Neural cell (in vitro differentiated cells): ENCODE data around the gene LIMS1. TPM values are rescaled to one million over a fixed set of nuclear protein-coding genes. Genes with fewer than 3 reads are reported as not detected.

Experiments
- H2AFZ ChIP-seq: fragments of 200-600, 300-800 bp; sonication (generic), shearing (Covaris generic); 2 replicates; pipeline ENCODE4 v1.6.0; 2014; ENCODE audit warnings: low read depth, mild to moderate bottlenecking, antibody characterized with exemption, low read length, moderate library complexity
- H3F3A ChIP-seq: fragments of 200-600 bp; shearing (Covaris generic); 2 replicates; pipeline ENCODE4 v1.6.1; 2016; ENCODE audit warnings: mild to moderate bottlenecking, moderate library complexity, mixed read lengths, antibody characterized with exemption, low read length; ENCODE audit not compliant: insufficient read depth, poor library complexity, severe bottlenecking
- H3K27ac ChIP-seq: fragments of 200-600, 300-800 bp; sonication (generic), shearing (Covaris generic); 2 replicates; pipeline ENCODE4 v1.5.1; 2014; ENCODE audit warnings: mild to moderate bottlenecking, low read length, moderate library complexity
- H3K27me3 ChIP-seq: fragments of 300-800, 200-600 bp; sonication (generic), shearing (Covaris generic); 2 replicates; pipeline ENCODE4 v1.6.0; 2014; ENCODE audit warnings: mild to moderate bottlenecking, low read depth, low read length, moderate library complexity; ENCODE audit not compliant: insufficient read depth
- H3K36me3 ChIP-seq: fragments of 300-800, 200-600 bp; sonication (generic), shearing (Covaris generic); 2 replicates; pipeline ENCODE4 v1.5.1; 2014; ENCODE audit warnings: mild to moderate bottlenecking, antibody characterized with exemption, low read length, moderate library complexity; ENCODE audit not compliant: insufficient read depth
- H3K4me2 ChIP-seq: fragments of 300-800, 200-600 bp; sonication (generic), shearing (Covaris generic); 2 replicates; pipeline ENCODE4 v1.6.0; 2014; ENCODE audit warnings: mild to moderate bottlenecking, low read length
- H3K4me3 ChIP-seq: fragments of 300-800, 200-600 bp; sonication (generic), shearing (Covaris generic); 2 replicates; pipeline ENCODE4 v1.5.1; 2014; ENCODE audit warnings: mild to moderate bottlenecking, low read length, moderate library complexity
- H3K79me2 ChIP-seq: fragments of 200-600 bp; shearing (Covaris generic); replicated peaks from 2 replicates; pipeline ENCODE4 v1.6.0; 2014; ENCODE audit warnings: mild to moderate bottlenecking, low read length, moderate library complexity; ENCODE audit not compliant: insufficient read depth
- H3K9ac ChIP-seq: fragments of 300-800, 200-600 bp; sonication (generic), shearing (Covaris generic); 2 replicates; pipeline ENCODE4 v1.6.1; 2016; ENCODE audit warnings: mild to moderate bottlenecking, low read length, mixed read lengths
- H3K9me2 ChIP-seq: fragments of 200-600 bp; shearing (Covaris generic); 2 replicates; pipeline ENCODE4 v1.6.1; 2016; ENCODE audit warnings: mild to moderate bottlenecking, low read length, mixed read lengths; ENCODE audit not compliant: insufficient read depth
- H3K9me3 ChIP-seq: fragments of 200-600, 300-800 bp; sonication (generic), shearing (Covaris generic); 2 replicates; pipeline ENCODE4 v1.6.1; 2016; ENCODE audit warnings: mild to moderate bottlenecking, mixed run types, low read length, moderate library complexity, mixed read lengths
- H4K20me1 ChIP-seq: fragments of 200-600 bp; shearing (Covaris generic); 2 replicates; pipeline ENCODE4 v1.6.1; 2016; ENCODE audit warnings: mild to moderate bottlenecking, mixed run types; ENCODE audit not compliant: insufficient read depth
- EP300 ChIP-seq: fragments of 450-650 bp; conservative IDR thresholded peaks from 2 replicates; pipeline ENCODE4 v1.6.1; 2014; ENCODE audit warnings: antibody characterized with exemption, mild to moderate bottlenecking, moderate library complexity; ENCODE audit not compliant: poor library complexity, severe bottlenecking
- EZH2 ChIP-seq: fragments of 200-600, 300-800 bp; shearing (Covaris generic), sonication (generic); IDR thresholded peaks from 2 replicates; pipeline ENCODE4 v1.6.1; 2014; ENCODE audit warnings: antibody characterized with exemption, low read length, borderline replicate concordance, mild to moderate bottlenecking; ENCODE audit not compliant: insufficient read depth, poor library complexity, severe bottlenecking
- MXI1 ChIP-seq: fragments of 450-650 bp; conservative IDR thresholded peaks from 2 replicates; pipeline ENCODE4 v1.6.1; 2014; ENCODE audit warnings: antibody characterized with exemption, mild to moderate bottlenecking; ENCODE audit not compliant: poor library complexity, severe bottlenecking
- POLR2AphosphoS5 ChIP-seq: IDR thresholded peaks from 2 replicates; pipeline ENCODE4 v1.6.1; 2012
- RAD21 ChIP-seq: fragments of 450-650 bp; conservative IDR thresholded peaks from 2 replicates; pipeline ENCODE4 v1.6.1; 2014; ENCODE audit warnings: antibody characterized with exemption, mild to moderate bottlenecking, moderate library complexity
- SMC3 ChIP-seq: fragments of 450-650 bp; conservative IDR thresholded peaks from 2 replicates; pipeline ENCODE4 v1.6.1; 2014; ENCODE audit warnings: antibody characterized with exemption, mild to moderate bottlenecking, moderate library complexity; ENCODE audit not compliant: poor library complexity
- TAF1 ChIP-seq: IDR thresholded peaks from 2 replicates; pipeline ENCODE4 v1.6.1; 2012; ENCODE audit warnings: low read depth
- polyA plus RNA-seq: library from polyadenylated mRNA; depleted of rRNA; stranded (reverse); fragments of >200 nt; gene quantifications from 2 replicates; pipeline ENCODE4 v1.2.3, GENCODE V29; 2014
- TF ChIP-seq, protein P1 (sequence below): fragments of 450-650 bp; IDR thresholded peaks from 2 replicates; pipeline ENCODE4 v1.5.1; 2014; ENCODE audit warnings: antibody characterized with exemption, mild to moderate bottlenecking, moderate library complexity; ENCODE audit not compliant: poor library complexity, severe bottlenecking
- TF ChIP-seq, protein P2 (sequence below): IDR thresholded peaks from 2 replicates; pipeline ENCODE4 v1.6.1; 2012; ENCODE audit warnings: borderline replicate concordance

LIMS1 gene
- polyA plus RNA-seq, 1 donor from 2014 or later = 12.3 TPM

GRCh38 chr2:108616751-108617161, 82.5 kb downstream of the LIMS1 start:
- Histone ChIP-seq H3K9me2 (no peaks in the 10 kb centered on the region), H3K4me3 (no peak overlapping the region), H3K4me2 (no peak overlapping the region), H2AFZ (no peak overlapping the region), H3K9me3 (no peaks in the 10 kb centered on the region), H3F3A (no peaks in the 10 kb centered on the region), H4K20me1 (no peaks in the 10 kb centered on the region), H3K27ac (no peak overlapping the region), H3K36me3 (no peaks in the 10 kb centered on the region), H3K9ac (no peak overlapping the region), H3K79me2 (no peaks in the 10 kb centered on the region), H3K27me3 (no peaks in the 10 kb centered on the region)
- no peak for TF ChIP-seq TAF1
- TF ChIP-seq POLR2AphosphoS5 = no peak
- no peak for TF ChIP-seq MXI1
- TF ChIP-seq EP300 = no peak
- no peak for TF ChIP-seq RAD21
- TF ChIP-seq, protein P1, sequence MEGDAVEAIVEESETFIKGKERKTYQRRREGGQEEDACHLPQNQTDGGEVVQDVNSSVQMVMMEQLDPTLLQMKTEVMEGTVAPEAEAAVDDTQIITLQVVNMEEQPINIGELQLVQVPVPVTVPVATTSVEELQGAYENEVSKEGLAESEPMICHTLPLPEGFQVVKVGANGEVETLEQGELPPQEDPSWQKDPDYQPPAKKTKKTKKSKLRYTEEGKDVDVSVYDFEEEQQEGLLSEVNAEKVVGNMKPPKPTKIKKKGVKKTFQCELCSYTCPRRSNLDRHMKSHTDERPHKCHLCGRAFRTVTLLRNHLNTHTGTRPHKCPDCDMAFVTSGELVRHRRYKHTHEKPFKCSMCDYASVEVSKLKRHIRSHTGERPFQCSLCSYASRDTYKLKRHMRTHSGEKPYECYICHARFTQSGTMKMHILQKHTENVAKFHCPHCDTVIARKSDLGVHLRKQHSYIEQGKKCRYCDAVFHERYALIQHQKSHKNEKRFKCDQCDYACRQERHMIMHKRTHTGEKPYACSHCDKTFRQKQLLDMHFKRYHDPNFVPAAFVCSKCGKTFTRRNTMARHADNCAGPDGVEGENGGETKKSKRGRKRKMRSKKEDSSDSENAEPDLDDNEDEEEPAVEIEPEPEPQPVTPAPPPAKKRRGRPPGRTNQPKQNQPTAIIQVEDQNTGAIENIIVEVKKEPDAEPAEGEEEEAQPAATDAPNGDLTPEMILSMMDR = no peak
- no peak for TF ChIP-seq SMC3
- TF ChIP-seq, protein P2, sequence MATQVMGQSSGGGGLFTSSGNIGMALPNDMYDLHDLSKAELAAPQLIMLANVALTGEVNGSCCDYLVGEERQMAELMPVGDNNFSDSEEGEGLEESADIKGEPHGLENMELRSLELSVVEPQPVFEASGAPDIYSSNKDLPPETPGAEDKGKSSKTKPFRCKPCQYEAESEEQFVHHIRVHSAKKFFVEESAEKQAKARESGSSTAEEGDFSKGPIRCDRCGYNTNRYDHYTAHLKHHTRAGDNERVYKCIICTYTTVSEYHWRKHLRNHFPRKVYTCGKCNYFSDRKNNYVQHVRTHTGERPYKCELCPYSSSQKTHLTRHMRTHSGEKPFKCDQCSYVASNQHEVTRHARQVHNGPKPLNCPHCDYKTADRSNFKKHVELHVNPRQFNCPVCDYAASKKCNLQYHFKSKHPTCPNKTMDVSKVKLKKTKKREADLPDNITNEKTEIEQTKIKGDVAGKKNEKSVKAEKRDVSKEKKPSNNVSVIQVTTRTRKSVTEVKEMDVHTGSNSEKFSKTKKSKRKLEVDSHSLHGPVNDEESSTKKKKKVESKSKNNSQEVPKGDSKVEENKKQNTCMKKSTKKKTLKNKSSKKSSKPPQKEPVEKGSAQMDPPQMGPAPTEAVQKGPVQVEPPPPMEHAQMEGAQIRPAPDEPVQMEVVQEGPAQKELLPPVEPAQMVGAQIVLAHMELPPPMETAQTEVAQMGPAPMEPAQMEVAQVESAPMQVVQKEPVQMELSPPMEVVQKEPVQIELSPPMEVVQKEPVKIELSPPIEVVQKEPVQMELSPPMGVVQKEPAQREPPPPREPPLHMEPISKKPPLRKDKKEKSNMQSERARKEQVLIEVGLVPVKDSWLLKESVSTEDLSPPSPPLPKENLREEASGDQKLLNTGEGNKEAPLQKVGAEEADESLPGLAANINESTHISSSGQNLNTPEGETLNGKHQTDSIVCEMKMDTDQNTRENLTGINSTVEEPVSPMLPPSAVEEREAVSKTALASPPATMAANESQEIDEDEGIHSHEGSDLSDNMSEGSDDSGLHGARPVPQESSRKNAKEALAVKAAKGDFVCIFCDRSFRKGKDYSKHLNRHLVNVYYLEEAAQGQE = no peak
- TF ChIP-seq EZH2 = no peak

GRCh38 chr2:108617617-108618016, 83.3 kb downstream of the LIMS1 start:
- H4K20me1 ChIP-seq = no peaks in the 10 kb centered on the region
- no peaks in the 10 kb centered on the region for H3K79me2 ChIP-seq

More at GRCh38 chr2:108617617-108618016, 83.3 kb downstream of the LIMS1 start:
- no peak overlapping the region for H3K9ac ChIP-seq
- no peak overlapping the region for H2AFZ ChIP-seq
- no peaks in the 10 kb centered on the region for H3K36me3 ChIP-seq
- no peaks in the 10 kb centered on the region for H3K9me3 ChIP-seq
- no peaks in the 10 kb centered on the region for H3K9me2 ChIP-seq
- no peaks in the 10 kb centered on the region for H3K27me3 ChIP-seq
- H3K27ac ChIP-seq = no peak overlapping the region
- no peak overlapping the region for H3K4me2 ChIP-seq
- no peaks in the 10 kb centered on the region for H3F3A ChIP-seq
- no peak overlapping the region for H3K4me3 ChIP-seq
- TF ChIP-seq, protein P1 = no peak
- no peak for TF ChIP-seq TAF1
- no peak for TF ChIP-seq POLR2AphosphoS5
- no peak for TF ChIP-seq RAD21
- no peak for TF ChIP-seq MXI1
- TF ChIP-seq, protein P2 = no peak
